ENCODE measurements around the gene RAB3IL1. TPM values are rescaled to one million over a fixed set of nuclear protein-coding genes. Genes with fewer than 3 reads are reported as not detected.

Gene RAB3IL1
- total RNA-seq, 4 donors from 2014 or later = 6.1 to 10.9 (median 7.8) TPM

GRCh38 chr11:61925736-61926135, 8.4 kb upstream of the RAB3IL1 start:
- H3K4me3 ChIP-seq (ENCODE audit: low read depth, poor library complexity, severe bottlenecking) = no peak overlapping the region
- 94 to 98% methylated on average over 2 of the region's 2 CpGs for WGBS, 2 donors
- intact Hi-C loops (cut with DNase I; ENCODE audit: low total_unique reads) = no loop called here
- no peak for DNase-seq (ENCODE audit: low spot score in 2 of 2)
- no peak for TF ChIP-seq POLR2A (IDR thresholded peaks at IDR 0.05)
- no peak for TF ChIP-seq CTCF (IDR thresholded peaks at IDR 0.05)

DNA sequence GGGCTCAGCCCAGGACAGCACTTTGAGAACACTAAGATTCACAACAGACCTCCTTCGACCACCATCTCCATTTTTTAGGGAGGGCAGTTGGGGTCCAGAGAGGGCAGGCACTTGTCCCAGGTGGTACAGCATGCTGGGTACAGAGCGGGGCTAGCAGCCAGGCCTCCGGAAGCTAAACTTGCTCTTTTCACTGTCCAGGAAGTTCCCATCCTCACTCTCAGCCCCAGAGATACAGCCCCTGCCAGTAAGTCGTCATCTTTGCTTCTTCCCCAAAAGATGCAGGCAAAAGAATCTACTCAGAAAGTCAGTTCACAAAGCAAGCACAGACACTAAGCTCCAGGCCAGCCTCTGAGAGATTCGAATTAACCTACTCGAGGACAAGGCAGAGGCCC, 6.7 kb upstream of the RAB3IL1 start:
- peak; percentile 13 to 86 for DNase-seq (ENCODE audit: low spot score in 2 of 2)
- intact Hi-C loops (cut with DNase I; ENCODE audit: low total_unique reads) = no loop called here
- 46 to 54% methylated on average over 6 of the region's 6 CpGs for WGBS, 2 donors
- H3K4me3 ChIP-seq (ENCODE audit: low read depth, poor library complexity, severe bottlenecking) = no peak overlapping the region
- TF ChIP-seq POLR2A (IDR thresholded peaks at IDR 0.05) (no peak), CTCF (IDR thresholded peaks at IDR 0.05) (no peak)

DNA sequence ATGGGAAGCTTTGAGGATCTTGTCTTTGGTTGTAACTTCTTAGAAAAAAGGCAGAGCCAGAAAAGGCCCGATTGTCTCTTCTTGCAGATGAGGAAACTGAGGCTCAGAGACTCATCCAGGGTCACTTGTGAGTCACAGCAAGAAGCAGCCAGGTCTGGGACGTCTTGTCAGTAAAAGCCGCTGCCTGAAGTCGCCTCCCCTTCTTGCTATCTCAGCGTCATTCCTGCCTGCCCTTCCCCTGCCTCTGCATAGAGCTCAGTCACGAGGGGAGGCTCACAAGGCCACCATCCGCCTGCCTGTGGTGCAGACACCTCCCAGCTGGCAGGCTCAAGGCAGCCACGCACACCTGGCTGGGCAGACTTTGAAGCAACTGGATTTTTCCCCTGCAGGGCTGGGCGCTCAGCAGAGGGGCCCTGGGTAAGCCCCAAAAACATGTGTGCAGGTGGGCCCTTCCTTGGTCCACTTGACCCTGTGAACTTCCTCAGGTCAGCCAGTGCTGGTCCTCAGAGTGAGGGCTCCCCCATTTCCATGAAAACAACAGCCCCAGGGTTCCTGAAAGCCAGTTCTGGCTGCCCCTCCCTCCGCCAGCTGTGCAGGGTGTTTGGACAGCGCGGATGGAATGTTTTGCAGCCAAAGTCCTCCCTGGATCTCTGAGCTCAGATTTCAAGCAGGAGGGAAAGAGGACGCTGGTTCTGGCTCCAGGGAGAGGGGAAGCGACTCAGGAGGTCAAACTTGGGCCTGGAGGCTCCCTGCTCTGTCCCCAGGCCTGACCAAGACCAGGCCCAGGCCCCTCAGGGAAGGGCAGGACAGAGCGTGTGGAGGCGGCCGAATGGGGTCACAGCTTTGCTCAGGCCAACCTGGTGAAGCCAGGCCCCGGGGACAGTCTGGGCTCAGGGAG, 6.0 kb upstream of the RAB3IL1 start:
- no peak overlapping the region for H3K4me3 ChIP-seq (ENCODE audit: low read depth, poor library complexity, severe bottlenecking)
- WGBS, 2 donors = 20 to 26% methylated on average over 14 of the region's 18 CpGs
- intact Hi-C loops (cut with DNase I; ENCODE audit: low total_unique reads) = loop anchor here (1.0 kb wide), 1 partner anchor 40 kb away; no protein-coding TSS in a partner anchor
- TF ChIP-seq POLR2A (IDR thresholded peaks at IDR 0.05) (no peak), CTCF (IDR thresholded peaks at IDR 0.05) (no peak)
- peak; percentile 90 to 97 for DNase-seq (ENCODE audit: low spot score in 2 of 2)

DNA sequence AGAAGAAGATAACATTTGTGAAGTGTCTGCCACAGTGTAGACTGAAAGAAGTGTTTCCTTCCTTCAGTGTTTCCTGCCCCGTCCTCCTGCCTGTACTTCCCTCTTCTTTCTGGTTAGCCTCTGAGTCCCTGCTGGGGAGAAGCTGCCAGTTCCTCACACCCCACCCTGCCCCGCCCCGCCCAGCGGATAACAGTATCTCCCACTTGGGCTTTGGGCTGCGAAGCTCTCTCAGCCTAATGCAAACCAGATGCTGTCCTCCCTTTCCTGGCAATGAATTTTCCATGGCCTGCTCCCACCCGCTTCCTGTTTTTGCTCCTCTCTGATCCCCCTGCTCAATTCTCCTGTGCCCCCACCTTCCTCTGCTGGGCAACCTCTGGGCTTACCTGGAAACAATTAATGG, 5.2 kb upstream of the RAB3IL1 start:
- intact Hi-C loops (cut with DNase I; ENCODE audit: low total_unique reads) = no loop called here
- WGBS, 2 donors = 25 to 31% methylated on average over 6 of the region's 6 CpGs
- peak; percentile 91 to 97 for DNase-seq (ENCODE audit: low spot score in 2 of 2)
- no peak overlapping the region for H3K4me3 ChIP-seq (ENCODE audit: low read depth, poor library complexity, severe bottlenecking)
- no peak for TF ChIP-seq CTCF (IDR thresholded peaks at IDR 0.05)
- no peak for TF ChIP-seq POLR2A (IDR thresholded peaks at IDR 0.05)

DNA sequence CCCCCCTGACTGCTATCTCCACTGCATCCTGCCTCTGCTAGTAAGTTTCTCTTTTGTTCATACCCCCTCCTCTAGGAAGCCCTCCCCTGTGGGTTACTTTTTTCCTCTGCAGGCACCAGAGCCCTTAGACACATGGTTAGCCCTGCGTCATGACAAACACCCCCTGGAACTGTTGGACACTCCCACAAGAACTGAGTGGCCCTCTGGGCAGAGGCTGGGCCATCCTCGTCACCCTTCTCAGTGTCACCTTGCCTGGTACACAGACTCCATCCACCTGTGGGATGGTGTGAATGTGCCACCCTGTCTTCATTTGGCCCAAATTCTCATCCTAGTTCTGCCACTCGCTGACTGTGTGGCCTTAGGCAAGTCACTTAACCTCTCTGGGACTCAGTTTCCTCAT, 4.1 kb upstream of the RAB3IL1 start:
- DNase-seq (ENCODE audit: low spot score in 2 of 2) = peak in 1 of 2 donors; percentile 12
- 79 to 87% methylated on average over 3 of the region's 3 CpGs for WGBS, 2 donors
- H3K4me3 ChIP-seq (ENCODE audit: low read depth, poor library complexity, severe bottlenecking) = no peak overlapping the region
- TF ChIP-seq POLR2A (IDR thresholded peaks at IDR 0.05) = no peak
- no peak for TF ChIP-seq CTCF (IDR thresholded peaks at IDR 0.05)
- intact Hi-C loops (cut with DNase I; ENCODE audit: low total_unique reads) = no loop called here
